ENCODE results near the gene KAZN.
A peak's percentile ranks its signal among the peaks of the same experiment; 100 is the strongest.
"Not testable (repeated sequence)": the region's sequence is repeated elsewhere in the genome, so short reads cannot be mapped to it uniquely, and the experiment has no call there.

Gene KAZN

GRCh38 chr1:15027515-15027986 lies 429.1 kb downstream of the KAZN start:
- DNase-seq: peak; percentile 53

GRCh38 chr1:15028102-15028501 lies 429.6 kb downstream of the KAZN start:
- DNase-seq: no peak

DNA sequence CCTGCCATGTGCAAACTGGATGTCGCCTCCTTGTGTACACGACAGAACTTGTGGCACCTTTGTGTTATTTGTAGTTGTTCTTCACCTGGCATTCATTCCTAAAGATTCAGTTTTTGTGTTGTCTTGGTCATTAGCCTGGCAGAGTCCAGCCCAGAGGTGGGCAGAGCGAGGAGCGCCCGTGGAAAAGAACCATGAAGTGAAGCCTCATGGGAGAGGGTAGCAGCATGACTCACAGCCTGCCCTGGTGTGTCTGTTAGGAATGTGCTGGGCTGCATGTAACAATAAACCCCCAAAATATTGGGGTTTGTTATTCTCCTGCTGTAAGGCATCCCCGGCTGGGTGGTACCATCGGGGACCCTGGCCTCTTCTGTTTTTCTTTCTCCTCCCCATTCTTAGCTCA lies 430.1 kb downstream of the KAZN start:
- no peak for DNase-seq

DNA sequence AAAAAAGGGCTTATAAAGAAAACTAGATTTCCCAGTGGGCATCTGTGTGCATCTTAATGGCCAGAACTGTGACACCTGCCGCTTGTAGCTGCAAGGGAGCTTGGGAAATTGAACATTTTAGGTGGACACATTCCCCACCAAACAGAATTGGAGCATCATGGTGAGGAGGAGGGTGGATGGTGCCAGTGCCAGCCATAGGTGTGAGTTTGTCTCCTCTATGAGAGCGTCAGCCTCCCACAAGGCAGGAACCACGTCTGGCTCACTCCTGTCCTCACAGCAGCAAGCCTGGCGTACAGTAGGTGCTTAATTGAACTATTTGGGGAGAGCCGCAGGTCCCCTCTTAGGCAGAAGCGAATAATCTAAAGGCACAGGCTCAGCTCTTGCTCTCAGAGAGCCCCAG lies 430.6 kb downstream of the KAZN start:
- no peak for DNase-seq

DNA sequence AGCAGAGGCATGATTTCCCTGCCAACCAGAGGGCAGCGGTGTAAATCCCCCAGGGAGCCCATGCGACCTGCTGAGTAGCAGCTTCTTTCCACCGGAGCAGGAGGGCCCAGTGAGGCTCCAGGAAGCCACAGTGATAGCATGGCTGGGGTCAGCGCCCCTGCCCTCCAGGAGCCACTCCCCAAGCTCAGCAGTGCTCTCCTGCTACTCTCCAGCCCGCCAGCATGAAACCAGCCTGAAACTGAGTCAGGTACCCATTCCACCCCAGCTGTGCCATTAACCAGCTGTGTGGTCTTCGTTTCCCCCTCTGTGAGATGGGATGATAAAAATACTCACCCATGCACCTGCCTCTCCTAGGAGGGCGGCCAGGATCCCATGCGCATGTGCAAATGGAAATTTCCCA lies 431.3 kb downstream of the KAZN start:
- no peak for DNase-seq

DNA sequence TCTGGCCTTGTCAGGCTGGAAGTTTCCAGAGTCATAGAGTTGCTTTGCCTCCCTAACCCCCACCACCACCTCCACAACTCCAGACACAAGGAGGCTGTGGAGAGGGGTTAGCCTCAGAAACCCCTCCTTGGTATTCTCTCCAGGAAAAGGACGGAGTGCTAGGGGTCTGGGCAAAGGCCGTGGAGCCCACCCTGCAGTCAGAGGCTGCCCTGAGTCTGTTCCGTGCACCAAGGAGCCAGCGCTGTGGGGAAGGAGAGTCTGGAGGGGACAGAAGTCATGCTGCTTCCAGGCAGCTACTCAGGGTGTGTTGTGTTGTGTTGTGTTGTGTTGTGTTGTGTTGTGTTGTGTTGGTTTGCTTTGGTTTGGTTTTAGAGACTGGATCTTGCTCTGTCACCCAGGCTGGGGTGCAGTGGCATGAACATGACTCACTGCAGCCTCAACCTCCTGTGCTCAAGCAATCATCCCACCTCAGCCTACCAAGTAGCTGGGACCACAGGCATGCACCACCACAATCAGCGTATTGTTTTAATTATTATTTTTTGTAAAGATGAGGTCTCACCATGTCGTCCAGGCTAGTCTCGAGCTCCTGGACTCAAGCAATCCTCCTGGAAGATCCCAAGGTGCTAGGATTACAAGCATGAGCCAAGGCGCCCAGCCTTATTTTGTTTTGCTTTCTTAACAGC lies 432.9 kb downstream of the KAZN start:
- DNase-seq: no peak

GRCh38 chr1:15033264-15033663 lies 434.8 kb downstream of the KAZN start:
- no peak for DNase-seq

- DNase-seq: no peak
Observed at GRCh38 chr1:15034656-15035055, 436.2 kb downstream of the KAZN start.

DNA sequence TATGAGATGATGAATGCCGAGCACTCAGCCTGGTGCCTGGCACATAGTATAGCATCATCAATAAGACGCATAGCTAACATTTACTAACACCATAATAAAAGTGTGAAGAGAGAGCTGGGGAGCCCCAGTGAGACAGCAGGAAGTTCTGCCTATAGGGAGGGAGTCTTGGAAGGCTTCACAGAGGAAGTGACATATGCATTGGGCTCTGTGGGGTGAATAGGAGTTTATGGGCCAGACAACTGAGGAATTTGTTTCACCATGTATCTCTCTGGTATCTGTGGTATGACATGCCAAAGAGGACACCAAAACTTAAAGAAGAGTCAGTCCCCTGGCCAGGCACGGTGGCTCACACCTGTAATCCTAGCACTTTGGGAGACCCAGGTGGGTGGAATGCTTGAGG lies 436.8 kb downstream of the KAZN start:
- no peak for DNase-seq

- no peak for DNase-seq
Observed at GRCh38 chr1:15036101-15036500, 437.6 kb downstream of the KAZN start.

GRCh38 chr1:15038232-15039016 lies 439.9 kb downstream of the KAZN start:
- DNase-seq: no peak

DNA sequence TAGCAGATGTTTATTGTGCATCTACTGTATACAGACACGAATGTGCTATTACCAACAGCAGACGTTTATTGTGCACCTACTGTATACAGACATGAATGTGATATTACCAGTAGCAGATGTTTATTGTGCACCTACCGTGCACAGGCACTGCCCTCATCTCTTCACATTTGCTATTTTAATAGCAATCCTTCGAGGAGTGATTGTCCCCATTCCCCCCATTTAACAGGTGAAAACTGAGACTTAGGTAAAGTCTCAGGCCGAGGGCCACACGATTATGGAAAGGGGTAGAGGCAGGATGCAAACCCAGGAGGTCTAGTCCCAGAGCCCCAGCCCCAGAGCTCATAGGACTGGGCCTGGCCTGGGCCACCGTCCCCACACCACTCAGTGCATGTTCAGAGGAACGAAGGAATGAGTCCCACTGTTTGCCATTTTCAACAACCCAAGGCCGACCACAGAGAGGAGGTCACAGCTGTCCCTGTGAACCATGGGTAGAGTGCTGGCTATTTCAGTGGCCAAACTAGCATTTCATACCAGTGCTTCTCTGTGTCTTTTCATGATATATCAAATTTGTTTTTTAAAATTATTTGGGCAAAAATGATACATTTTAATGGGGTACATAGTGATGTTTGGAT lies 440.6 kb downstream of the KAZN start:
- no peak for DNase-seq

DNA sequence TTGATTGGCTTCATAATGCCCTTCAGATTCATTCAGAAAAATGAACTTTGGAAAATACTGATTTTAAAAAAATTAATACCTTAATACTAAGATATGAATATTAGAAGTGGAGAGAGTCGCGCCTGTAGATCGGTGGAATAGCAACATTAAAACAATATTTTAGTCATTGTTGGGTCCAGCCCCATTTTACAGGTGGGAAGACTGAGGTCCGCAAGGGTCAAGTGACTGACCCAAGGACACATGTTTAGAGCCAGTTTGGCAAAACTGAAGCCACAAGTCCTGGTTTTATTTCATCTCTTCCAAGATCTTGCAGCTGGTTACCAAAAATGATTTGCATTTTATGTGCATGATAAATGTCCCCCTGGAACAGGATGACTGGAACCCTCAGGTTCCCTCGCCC lies 441.4 kb downstream of the KAZN start:
- DNase-seq: no peak

- not testable (repeated sequence) for DNase-seq
Observed at GRCh38 chr1:15040685-15041084, 442.2 kb downstream of the KAZN start.

- DNase-seq: no peak
Observed at GRCh38 chr1:15042866-15043265, 444.4 kb downstream of the KAZN start.

DNA sequence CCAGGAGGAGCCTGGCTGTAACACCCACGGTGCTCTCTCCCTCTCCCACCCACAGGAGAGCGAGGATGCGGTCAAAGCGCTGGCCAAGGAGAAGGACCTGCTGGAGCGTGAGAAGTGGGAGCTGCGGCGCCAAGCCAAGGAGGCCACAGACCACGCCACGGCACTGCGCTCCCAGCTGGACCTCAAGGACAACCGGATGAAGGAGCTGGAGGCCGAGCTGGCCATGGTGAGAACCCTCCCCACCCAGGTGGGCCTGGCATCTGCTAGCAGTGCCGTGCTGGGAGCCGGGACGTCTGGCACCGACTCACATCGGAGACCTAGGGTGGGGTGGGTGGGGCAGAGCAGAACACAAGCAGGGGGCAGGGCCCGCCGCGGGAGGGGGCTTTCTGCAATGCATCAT lies 445.4 kb downstream of the KAZN start:
- DNase-seq: no peak

DNA sequence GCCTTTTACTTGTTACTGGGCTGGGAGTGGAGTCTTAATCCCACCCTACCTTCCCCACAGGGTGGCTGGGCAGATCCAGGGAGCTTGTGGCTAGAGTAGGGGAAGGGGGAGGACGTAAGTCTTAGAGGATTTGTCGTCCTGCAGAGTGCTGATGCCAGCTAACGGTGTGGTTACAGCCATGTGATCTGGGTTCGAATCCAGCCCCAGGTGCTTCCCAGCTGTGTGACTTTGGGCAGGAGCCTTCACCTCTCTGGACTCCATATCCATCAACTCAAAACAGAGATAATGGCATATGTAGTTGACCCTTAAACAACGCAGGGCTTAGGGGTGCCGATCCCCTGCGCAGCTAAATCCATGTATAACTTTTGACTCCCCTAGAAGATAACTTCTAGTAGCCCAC lies 446.6 kb downstream of the KAZN start:
- DNase-seq: no peak

- DNase-seq: peak; percentile 52
Observed at GRCh38 chr1:15046487-15047165, 448.1 kb downstream of the KAZN start.

DNA sequence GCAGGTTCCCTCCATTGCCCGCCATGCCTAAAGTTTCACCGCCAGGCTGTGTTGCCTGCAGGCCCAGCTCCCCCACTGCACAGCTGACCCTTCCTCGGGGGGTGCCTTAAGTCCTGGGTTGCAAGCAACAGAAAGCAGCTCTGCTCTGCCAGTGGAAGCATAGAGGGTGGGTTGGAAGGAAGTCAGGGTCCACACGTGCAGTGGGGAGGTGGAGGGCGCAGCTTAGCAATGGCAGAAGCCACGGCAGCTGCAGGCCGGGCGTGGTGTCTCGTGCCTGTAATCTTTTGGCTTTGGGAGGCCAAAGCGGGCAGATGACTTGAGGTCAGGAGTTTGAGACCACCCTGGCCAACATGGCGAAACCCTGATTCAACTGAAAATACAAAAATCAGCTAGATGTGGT lies 448.8 kb downstream of the KAZN start:
- no peak for DNase-seq

DNA sequence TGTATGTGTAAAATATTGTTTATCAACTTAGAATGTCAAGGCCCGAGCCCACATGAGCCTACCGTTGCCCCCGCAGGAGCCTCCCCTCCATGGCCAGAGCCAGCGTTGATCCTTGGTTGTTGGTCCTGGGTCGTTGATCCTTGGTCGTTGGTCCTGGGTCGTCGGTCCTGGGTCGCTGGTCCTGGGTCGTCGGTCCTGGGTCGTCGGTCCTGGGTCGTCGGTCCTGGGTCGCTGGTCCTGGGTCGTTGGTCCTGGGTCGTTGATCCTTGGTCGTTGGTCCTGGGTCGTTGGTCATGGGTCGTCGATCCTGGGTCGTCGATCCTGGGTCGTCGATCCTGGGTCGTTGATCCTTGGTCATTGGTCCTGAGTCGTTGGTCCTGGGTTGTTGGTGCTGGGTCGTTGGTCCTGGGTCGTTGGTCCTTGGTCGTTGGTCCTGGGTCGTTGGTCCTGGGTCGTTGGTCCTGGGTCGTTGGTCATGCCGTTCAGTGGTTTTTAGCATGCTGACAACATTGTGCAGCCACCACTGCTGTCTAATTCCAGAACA lies 450.0 kb downstream of the KAZN start:
- DNase-seq: no peak

GRCh38 chr1:15049067-15049466 lies 450.6 kb downstream of the KAZN start:
- no peak for DNase-seq

DNA sequence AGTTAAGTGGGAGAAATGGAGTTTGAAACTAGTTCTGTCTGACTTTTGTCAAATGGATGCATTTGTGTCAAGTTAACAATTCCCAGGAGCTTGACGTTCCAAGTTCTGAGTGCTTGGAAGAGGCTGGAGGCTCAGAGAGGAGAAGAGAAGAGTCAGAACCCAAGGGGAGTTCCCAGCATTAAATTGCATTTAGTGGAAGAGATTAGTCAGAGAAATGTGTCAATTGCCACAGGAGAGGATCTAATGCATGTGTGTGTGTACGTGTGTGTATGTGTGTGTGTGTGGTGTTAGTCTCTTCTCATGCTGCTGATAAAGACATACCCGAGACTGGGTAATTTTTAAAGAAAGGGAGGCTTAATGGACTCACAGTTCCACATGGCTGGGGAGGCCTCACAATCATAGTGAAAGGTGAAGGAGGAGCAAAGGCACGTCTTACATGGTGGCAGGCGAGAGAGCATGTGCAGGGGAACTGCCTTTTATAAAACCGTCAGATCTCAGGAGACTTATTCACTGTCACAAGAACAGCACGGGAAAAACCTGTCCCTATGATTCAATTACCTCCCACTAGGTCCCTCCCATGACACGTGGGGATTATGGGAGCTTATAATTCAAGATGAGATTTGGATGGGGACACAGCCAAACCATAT lies 453.5 kb downstream of the KAZN start:
- DNase-seq: no peak

- no peak for DNase-seq
Observed at GRCh38 chr1:15053153-15053552, 454.7 kb downstream of the KAZN start.

Data from NCI-H1092 (cell line).